SK-N-SH (cell line): ENCODE results near the gene BRAT1. TPM values are rescaled to one million over a fixed set of nuclear protein-coding genes. Genes with fewer than 3 reads are reported as not detected.

Source experiments
- CTCF ChIA-PET: fragments of 300-600, 350-600 bp; formaldehyde crosslinking; extraction: SDS; loops from one replicate; lab custom pipeline; 2021; lab: Yijun Ruan, JAX
- POLR2A ChIA-PET: fragments of 350-600 bp; sonication (Branson Sonifier 250); formaldehyde crosslinking; extraction: SDS; loops from one replicate; lab custom pipeline; 2020; ENCODE audit warnings: antibody characterized with exemption, inconsistent platforms; lab: Yijun Ruan, JAX
- DNase-seq: peaks from one replicate; pipeline ENCODE4 v3.0.0; 2012
- H2AFZ ChIP-seq: fragments of 200-600 bp; sonication (generic); 2 replicates; pipeline ENCODE4 v1.8.1; 2016; ENCODE audit warnings: antibody characterized with exemption, mild to moderate bottlenecking, low read depth
- H3F3A ChIP-seq: fragments of 200-600 bp; sonication (generic); replicated peaks from 2 replicates; pipeline ENCODE3; 2016; ENCODE audit warnings: antibody characterized with exemption, mild to moderate bottlenecking; ENCODE audit not compliant: insufficient read depth
- H3K27ac ChIP-seq, 2 experiments: fragments of 200-500 bp in 1 of 2; fragments of 200-600 bp in 1 of 2; sonication (Bioruptor generic) in 1 of 2; sonication (generic), shearing (Covaris generic) in 1 of 2; 2 replicates each; pipeline versions ENCODE4 v1.5.1 to v1.6.1; 2014 to 2016; ENCODE audit warnings: low read depth in 2 of 2, inconsistent platforms in 1 of 2, low read length in 1 of 2, mild to moderate bottlenecking in 1 of 2, mixed read lengths in 1 of 2
- H3K27me3 ChIP-seq: fragments of 200-600 bp; sonication (generic), shearing (Covaris generic); 2 replicates; pipeline ENCODE4 v1.6.1; 2016; ENCODE audit warnings: mixed run types; ENCODE audit not compliant: insufficient read depth
- H3K36me3 ChIP-seq, 2 experiments: fragments of 200-500 bp in 1 of 2; fragments of 200-600 bp in 1 of 2; sonication (Bioruptor generic) in 1 of 2; sonication (generic) in 1 of 2; replicated peaks in 1 of 2; 2 replicates each; pipeline versions ENCODE3 to v1.5.1; 2014 to 2016; ENCODE audit warnings: low read length in 1 of 2, mild to moderate bottlenecking in 1 of 2; ENCODE audit not compliant: insufficient read depth in 2 of 2, control insufficient read depth in 1 of 2
- H3K4me1 ChIP-seq, 2 experiments: fragments of 200-500 bp in 1 of 2; fragments of 200-600 bp in 1 of 2; sonication (Bioruptor generic) in 1 of 2; sonication (generic), shearing (Covaris generic) in 1 of 2; 2 replicates each; pipeline versions ENCODE4 v1.5.1 to v1.6.1; 2014 to 2016; ENCODE audit warnings: low read depth in 1 of 2, low read length in 1 of 2, mixed run types in 1 of 2; ENCODE audit not compliant: insufficient read depth in 2 of 2, control insufficient read depth in 1 of 2
- H3K4me2 ChIP-seq: fragments of 200-600 bp; sonication (generic), shearing (Covaris generic); 2 replicates; pipeline ENCODE4 v1.6.1; 2017; ENCODE audit warnings: mixed run types
- H3K4me3 ChIP-seq, 2 experiments: fragments of 200-500 bp in 1 of 2; fragments of 200-600 bp in 1 of 2; sonication (Bioruptor generic) in 1 of 2; sonication (generic), shearing (Covaris generic) in 1 of 2; 2 replicates each; pipeline versions ENCODE4 v1.5.1 to v1.8.1; 2014 to 2016; ENCODE audit warnings: low read depth in 2 of 2, inconsistent platforms in 1 of 2, low read length in 1 of 2, mild to moderate bottlenecking in 1 of 2, mixed read lengths in 1 of 2, moderate library complexity in 1 of 2
- H3K79me2 ChIP-seq: fragments of 200-600 bp; sonication (generic); 2 replicates; pipeline ENCODE4 v1.8.1; 2017; ENCODE audit warnings: mild to moderate bottlenecking; ENCODE audit not compliant: insufficient read depth
- H3K9ac ChIP-seq: fragments of 200-600 bp; sonication (generic); 2 replicates; pipeline ENCODE4 v1.6.1; 2017; ENCODE audit warnings: mixed run types
- H3K9me2 ChIP-seq: fragments of 200-600 bp; sonication (generic); 2 replicates; pipeline ENCODE4 v1.6.1; 2017; ENCODE audit warnings: mixed run types
- H3K9me3 ChIP-seq: fragments of 200-600 bp; sonication (generic); 2 replicates; pipeline ENCODE4 v1.6.1; 2017; ENCODE audit warnings: mixed run types, mild to moderate bottlenecking, moderate library complexity
- H4K20me1 ChIP-seq: fragments of 200-600 bp; sonication (generic); 2 replicates; pipeline ENCODE4 v1.6.1; 2017; ENCODE audit warnings: mild to moderate bottlenecking, mixed run types; ENCODE audit not compliant: insufficient read depth
- CHD2 ChIP-seq: fragments of 150-350 bp; IDR thresholded peaks from 2 replicates; pipeline ENCODE4 v1.6.1; 2018; ENCODE audit warnings: low read length; ENCODE audit not compliant: partially characterized antibody
- ELF1 ChIP-seq: IDR thresholded peaks from 2 replicates; pipeline ENCODE4 v1.4.0; 2012
- EP300 ChIP-seq, 2 experiments: IDR thresholded peaks; 2 replicates each; pipeline versions ENCODE4 v1.4.0 to v1.6.1; 2012; ENCODE audit warnings: borderline replicate concordance in 1 of 2, low read depth in 1 of 2, low read length in 1 of 2
- EZH2phosphoT487 ChIP-seq: fragments of 200-600 bp; sonication (generic); IDR thresholded peaks from 2 replicates; pipeline ENCODE4 v1.6.1; 2017; ENCODE audit warnings: low read depth, mixed run types, mild to moderate bottlenecking, antibody characterized with exemption, moderate library complexity, borderline replicate concordance
- FOSL2 ChIP-seq: IDR thresholded peaks from 2 replicates; pipeline ENCODE4 v1.4.0; 2012; ENCODE audit warnings: low read depth, mild to moderate bottlenecking, moderate library complexity, borderline replicate concordance
- FOXJ3 ChIP-seq: sonication (generic); formaldehyde crosslinking; IDR thresholded peaks from 2 replicates; pipeline ENCODE4 v1.5.1; 2020; ENCODE audit warnings: mild to moderate bottlenecking, missing genetic modification reagents
- FOXM1 ChIP-seq: IDR thresholded peaks from 2 replicates; pipeline ENCODE4 v1.4.0; 2012; ENCODE audit warnings: low read depth, mild to moderate bottlenecking
- JUND ChIP-seq: IDR thresholded peaks from 2 replicates; pipeline ENCODE4 v1.4.0; 2012
- MXI1 ChIP-seq: IDR thresholded peaks from 2 replicates; pipeline ENCODE4 v1.6.1; 2012; ENCODE audit warnings: mild to moderate bottlenecking, low read depth, low read length, improper control_type of control experiment
- NRF1 ChIP-seq: IDR thresholded peaks from 2 replicates; pipeline ENCODE4 v1.6.1; 2012; ENCODE audit warnings: low read depth, mild to moderate bottlenecking, low read length
- RAD21 ChIP-seq: IDR thresholded peaks from 2 replicates; pipeline ENCODE4 v1.6.1; 2012; ENCODE audit warnings: mild to moderate bottlenecking, low read length
- RFX5 ChIP-seq: IDR thresholded peaks from 2 replicates; pipeline ENCODE4 v1.6.1; 2012; ENCODE audit warnings: mild to moderate bottlenecking, improper control_type of control experiment, low read length
- RXRA ChIP-seq: IDR thresholded peaks from 2 replicates; pipeline ENCODE4 v1.4.0; 2012; ENCODE audit warnings: low read depth, mild to moderate bottlenecking, borderline replicate concordance
- SMC3 ChIP-seq: IDR thresholded peaks from 2 replicates; pipeline ENCODE4 v1.6.1; 2012; ENCODE audit warnings: low read depth, low read length, improper control_type of control experiment
- YY1 ChIP-seq: IDR thresholded peaks from 2 replicates; pipeline ENCODE4 v1.4.0; 2012; ENCODE audit warnings: low read depth, mild to moderate bottlenecking
- WGBS: methylation state at CpG from one replicate; pipeline ENCODE4 v1.1.6; 2017; ENCODE audit warnings: low lambda C conversion rate; 5-methylcytosine and 5-hydroxymethylcytosine counted together
- polyA plus RNA-seq, 3 experiments: library from polyadenylated mRNA; depleted of rRNA; stranded (reverse); fragments of >200 nt; gene quantifications; 2 replicates each; pipeline ENCODE4 v1.2.3, GENCODE V29; 2012
- TF ChIP-seq, protein P1 (sequence below): fragments of 200-600 bp; sonication (generic); IDR thresholded peaks from 2 replicates; pipeline ENCODE4 v1.6.1; 2017; ENCODE audit warnings: antibody characterized with exemption, mild to moderate bottlenecking, moderate library complexity
- TF ChIP-seq, protein P2 (sequence below): fragments of 150-350 bp; IDR thresholded peaks from 2 replicates; pipeline ENCODE4 v1.6.1; 2017; ENCODE audit warnings: antibody characterized with exemption, low read length, low read depth, borderline replicate concordance
- TF ChIP-seq, protein P3 (sequence below): IDR thresholded peaks from 2 replicates; pipeline ENCODE4 v1.4.0; 2012; ENCODE audit warnings: low read depth, borderline replicate concordance
- TF ChIP-seq, protein P4 (sequence below): IDR thresholded peaks from 2 replicates; pipeline ENCODE4 v1.4.0; 2012; ENCODE audit warnings: low read depth
- TF ChIP-seq, protein P5 (sequence below): IDR thresholded peaks from 2 replicates; pipeline ENCODE4 v1.4.0; 2012; ENCODE audit warnings: low read depth, borderline replicate concordance

BRAT1 gene
- polyA plus RNA-seq, 1 of the 3 experiments (the other 2 are of a cell fraction): 36.2 TPM

DNA sequence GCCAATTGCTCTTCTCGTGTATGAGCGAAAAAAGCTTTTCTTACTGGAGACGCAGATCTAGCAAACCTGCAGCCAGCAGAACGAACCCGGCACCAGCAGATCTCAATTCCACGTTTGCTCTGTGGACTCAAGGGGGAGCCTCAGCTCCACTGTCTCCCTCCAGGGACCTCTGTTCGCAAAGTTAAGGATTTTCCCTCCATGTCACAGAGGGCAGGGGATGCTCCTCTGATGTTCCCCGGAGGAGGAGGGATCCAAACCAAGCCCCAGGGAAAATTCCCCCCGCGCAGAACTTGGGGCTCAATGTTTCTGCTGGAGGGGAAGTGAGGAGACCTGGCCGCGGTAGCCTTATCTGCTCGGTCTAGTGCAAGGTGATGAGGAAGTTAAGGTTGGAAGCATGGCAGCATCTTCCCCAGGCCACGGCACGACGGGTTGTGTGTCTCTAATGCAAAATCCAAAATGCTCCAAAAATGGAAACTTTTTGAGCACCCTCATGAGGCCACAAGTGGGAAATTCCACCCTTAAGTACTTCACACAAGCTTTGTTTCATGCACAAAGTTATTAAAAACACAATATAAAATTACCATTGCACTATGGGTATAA is 12.5 kb upstream of the BRAT1 start:
- CTCF ChIA-PET: interaction anchor here (0.7 to 3.1 kb wide), 38 partner anchors 8 to 275 kb away, joined by 3 to 14 read pairs (median 4); partner anchors contain the start of genes BRAT1, GRIFIN and IQCE
- DNase-seq: peak; percentile 69
- POLR2A ChIA-PET: no interaction called here
- no peak overlapping the region for H3K27ac ChIP-seq
- no peak overlapping the region for H3K4me2 ChIP-seq
- no peak overlapping the region for H3K9ac ChIP-seq
- 91% methylated on average over 16 of the region's 16 CpGs for WGBS
- H3K9me2 ChIP-seq: no peaks in the 10 kb centered on the region
- TF ChIP-seq ELF1 (no peak), YY1 (no peak), RAD21 (peak; percentile 82), FOXJ3 (CRISPR knock-in tag) (no peak), FOXM1 (no peak), MXI1 (no peak), EZH2phosphoT487 (no peak), SMC3 (peak; percentile 57), CHD2 (no peak)
- TF ChIP-seq, protein P1, sequence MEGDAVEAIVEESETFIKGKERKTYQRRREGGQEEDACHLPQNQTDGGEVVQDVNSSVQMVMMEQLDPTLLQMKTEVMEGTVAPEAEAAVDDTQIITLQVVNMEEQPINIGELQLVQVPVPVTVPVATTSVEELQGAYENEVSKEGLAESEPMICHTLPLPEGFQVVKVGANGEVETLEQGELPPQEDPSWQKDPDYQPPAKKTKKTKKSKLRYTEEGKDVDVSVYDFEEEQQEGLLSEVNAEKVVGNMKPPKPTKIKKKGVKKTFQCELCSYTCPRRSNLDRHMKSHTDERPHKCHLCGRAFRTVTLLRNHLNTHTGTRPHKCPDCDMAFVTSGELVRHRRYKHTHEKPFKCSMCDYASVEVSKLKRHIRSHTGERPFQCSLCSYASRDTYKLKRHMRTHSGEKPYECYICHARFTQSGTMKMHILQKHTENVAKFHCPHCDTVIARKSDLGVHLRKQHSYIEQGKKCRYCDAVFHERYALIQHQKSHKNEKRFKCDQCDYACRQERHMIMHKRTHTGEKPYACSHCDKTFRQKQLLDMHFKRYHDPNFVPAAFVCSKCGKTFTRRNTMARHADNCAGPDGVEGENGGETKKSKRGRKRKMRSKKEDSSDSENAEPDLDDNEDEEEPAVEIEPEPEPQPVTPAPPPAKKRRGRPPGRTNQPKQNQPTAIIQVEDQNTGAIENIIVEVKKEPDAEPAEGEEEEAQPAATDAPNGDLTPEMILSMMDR: peak; percentile 46
- H4K20me1 ChIP-seq: no peaks in the 10 kb centered on the region
- no peaks in the 10 kb centered on the region for H3K27me3 ChIP-seq
- no peaks in the 10 kb centered on the region for H3K9me3 ChIP-seq
- H3K4me1 ChIP-seq: no peaks in the 10 kb centered on the region
- no peaks in the 10 kb centered on the region for H3F3A ChIP-seq
- peaks cover 24% of the 10 kb centered on the region; the same call in 1 of the 2 replicates for H3K79me2 ChIP-seq
- no peak overlapping the region for H2AFZ ChIP-seq
- H3K36me3 ChIP-seq: peaks cover 4 to 8% of the 10 kb centered on the region in 2 experiments
- H3K4me3 ChIP-seq: no peak overlapping the region

DNA sequence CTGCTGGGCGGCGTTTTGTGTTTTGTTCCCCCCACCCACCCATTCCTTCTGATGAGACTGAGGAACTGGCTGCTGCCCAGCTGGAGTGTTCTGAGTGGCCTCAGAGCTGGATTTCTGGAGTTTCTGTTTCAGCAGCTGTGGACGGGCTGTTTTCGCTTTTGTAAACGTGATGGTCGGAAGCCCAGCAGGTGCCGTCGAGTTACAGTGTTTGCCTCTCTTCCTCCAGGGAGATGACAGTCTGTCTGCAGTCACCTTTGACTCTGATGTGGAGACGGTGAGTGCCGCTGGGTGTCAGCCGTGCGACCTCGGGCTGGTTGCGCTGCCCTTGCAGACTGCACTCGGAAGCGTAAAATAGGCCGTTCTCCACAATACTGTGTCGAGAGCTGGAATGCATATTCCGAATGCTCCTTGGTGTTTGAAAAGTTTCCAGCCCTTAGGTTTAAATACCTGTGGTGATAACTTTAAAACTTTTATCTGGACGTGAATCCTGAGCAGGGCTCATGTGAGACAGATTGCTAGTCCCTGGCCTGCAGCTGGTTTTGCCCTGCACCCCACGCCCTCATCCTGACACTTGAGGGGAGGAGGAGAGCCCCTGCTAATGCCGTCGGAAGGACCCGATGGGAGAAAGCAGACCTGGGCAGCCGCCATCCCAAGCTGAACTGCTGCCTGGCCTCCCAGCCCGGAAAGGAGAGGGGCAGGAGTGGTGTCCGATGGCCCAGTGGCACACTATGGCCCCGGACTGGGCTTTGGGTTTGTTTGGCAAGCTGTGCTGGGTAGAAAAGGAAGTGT is 11.8 kb upstream of the BRAT1 start:
- Histone ChIP-seq H3K27ac (no peak overlapping the region), H3K27me3 (no peaks in the 10 kb centered on the region), H3K9me2 (no peaks in the 10 kb centered on the region), H3K79me2 (peaks cover 26% of the 10 kb centered on the region; the same call in 1 of the 2 replicates), H2AFZ (no peak overlapping the region), H3K4me3 (no peak overlapping the region), H3K4me2 (no peak overlapping the region), H3K9ac (no peak overlapping the region), H3K9me3 (no peaks in the 10 kb centered on the region), H4K20me1 (no peaks in the 10 kb centered on the region), H3K4me1 (no peaks in the 10 kb centered on the region), H3F3A (peaks cover under 1% of the 10 kb centered on the region), H3K36me3 (peaks cover 4 to 8% of the 10 kb centered on the region in 2 experiments)
- CTCF ChIA-PET: interaction anchor here (0.6 to 3.1 kb wide), 36 partner anchors 9 to 275 kb away, joined by 3 to 14 read pairs (median 4); partner anchors contain the start of genes BRAT1 and IQCE
- WGBS: 93% methylated on average over 28 of the region's 28 CpGs
- POLR2A ChIA-PET: no interaction called here
- no peak for DNase-seq
- TF ChIP-seq YY1: no peak
- TF ChIP-seq FOXJ3 (CRISPR knock-in tag): no peak
- TF ChIP-seq, protein P2, sequence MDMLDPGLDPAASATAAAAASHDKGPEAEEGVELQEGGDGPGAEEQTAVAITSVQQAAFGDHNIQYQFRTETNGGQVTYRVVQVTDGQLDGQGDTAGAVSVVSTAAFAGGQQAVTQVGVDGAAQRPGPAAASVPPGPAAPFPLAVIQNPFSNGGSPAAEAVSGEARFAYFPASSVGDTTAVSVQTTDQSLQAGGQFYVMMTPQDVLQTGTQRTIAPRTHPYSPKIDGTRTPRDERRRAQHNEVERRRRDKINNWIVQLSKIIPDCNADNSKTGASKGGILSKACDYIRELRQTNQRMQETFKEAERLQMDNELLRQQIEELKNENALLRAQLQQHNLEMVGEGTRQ: no peak
- no peak for TF ChIP-seq RXRA
- TF ChIP-seq EZH2phosphoT487: no peak
- TF ChIP-seq NRF1: no peak
- TF ChIP-seq FOSL2: no peak
- TF ChIP-seq, protein P3, sequence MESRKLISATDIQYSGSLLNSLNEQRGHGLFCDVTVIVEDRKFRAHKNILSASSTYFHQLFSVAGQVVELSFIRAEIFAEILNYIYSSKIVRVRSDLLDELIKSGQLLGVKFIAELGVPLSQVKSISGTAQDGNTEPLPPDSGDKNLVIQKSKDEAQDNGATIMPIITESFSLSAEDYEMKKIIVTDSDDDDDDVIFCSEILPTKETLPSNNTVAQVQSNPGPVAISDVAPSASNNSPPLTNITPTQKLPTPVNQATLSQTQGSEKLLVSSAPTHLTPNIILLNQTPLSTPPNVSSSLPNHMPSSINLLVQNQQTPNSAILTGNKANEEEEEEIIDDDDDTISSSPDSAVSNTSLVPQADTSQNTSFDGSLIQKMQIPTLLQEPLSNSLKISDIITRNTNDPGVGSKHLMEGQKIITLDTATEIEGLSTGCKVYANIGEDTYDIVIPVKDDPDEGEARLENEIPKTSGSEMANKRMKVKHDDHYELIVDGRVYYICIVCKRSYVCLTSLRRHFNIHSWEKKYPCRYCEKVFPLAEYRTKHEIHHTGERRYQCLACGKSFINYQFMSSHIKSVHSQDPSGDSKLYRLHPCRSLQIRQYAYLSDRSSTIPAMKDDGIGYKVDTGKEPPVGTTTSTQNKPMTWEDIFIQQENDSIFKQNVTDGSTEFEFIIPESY: no peak
- TF ChIP-seq, protein P4, sequence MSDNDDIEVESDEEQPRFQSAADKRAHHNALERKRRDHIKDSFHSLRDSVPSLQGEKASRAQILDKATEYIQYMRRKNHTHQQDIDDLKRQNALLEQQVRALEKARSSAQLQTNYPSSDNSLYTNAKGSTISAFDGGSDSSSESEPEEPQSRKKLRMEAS: no peak
- TF ChIP-seq EP300 (IDR thresholded peaks at IDR 0.05; ENCODE audit: borderline replicate concordance in 1 of 2, low read depth in 1 of 2, low read length in 1 of 2): no peak
- TF ChIP-seq, protein P5, sequence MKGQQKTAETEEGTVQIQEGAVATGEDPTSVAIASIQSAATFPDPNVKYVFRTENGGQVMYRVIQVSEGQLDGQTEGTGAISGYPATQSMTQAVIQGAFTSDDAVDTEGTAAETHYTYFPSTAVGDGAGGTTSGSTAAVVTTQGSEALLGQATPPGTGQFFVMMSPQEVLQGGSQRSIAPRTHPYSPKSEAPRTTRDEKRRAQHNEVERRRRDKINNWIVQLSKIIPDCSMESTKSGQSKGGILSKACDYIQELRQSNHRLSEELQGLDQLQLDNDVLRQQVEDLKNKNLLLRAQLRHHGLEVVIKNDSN: no peak
- TF ChIP-seq MXI1: no peak
- TF ChIP-seq RFX5: no peak
- no peak for TF ChIP-seq JUND
